ENCODE measurements around the gene CPSF4L. TPM values are rescaled to one million over a fixed set of nuclear protein-coding genes. Genes with fewer than 3 reads are reported as not detected.

The CPSF4L gene
- total RNA-seq, 1 donor from 2014 or later, result not detected

GRCh38 chr17:73278049-73278464, 16.4 kb upstream of the CPSF4L start:
- H3K27ac Mint-ChIP-seq (ENCODE audit: unreplicated experiment), result no peak overlapping the region
- FAIRE-seq, result no peak

GRCh38 chr17:73274490-73274889, 12.8 kb upstream of the CPSF4L start:
- Histone ChIP-seq H3K79me2 (ENCODE audit: insufficient read depth, low read length) (no peaks in the 10 kb centered on the region), H3K4me3 (ENCODE audit: insufficient read depth, low read depth, low read length) (no peak overlapping the region), H3K9ac (ENCODE audit: low read length) (no peak overlapping the region), H4K20me1 (ENCODE audit: insufficient read depth, low read length) (no peaks in the 10 kb centered on the region), H3K9me3 (ENCODE audit: insufficient read depth, low read depth, low read length) (no peaks in the 10 kb centered on the region), H3K27ac (ENCODE audit: low read depth, low read length) (no peak overlapping the region), H2AFZ (ENCODE audit: low read depth, low read length) (no peak overlapping the region), H3K36me3 (ENCODE audit: insufficient read depth, low read length) (no peaks in the 10 kb centered on the region), H3K4me2 (ENCODE audit: low read length) (no peak overlapping the region), H3K4me1 (ENCODE audit: insufficient read depth, low read length) (no peaks in the 10 kb centered on the region), H3K27me3 (ENCODE audit: insufficient read depth, low read length) (no peaks in the 10 kb centered on the region)
- H3K4me3 Mint-ChIP-seq (ENCODE audit: unreplicated experiment), result no peak overlapping the region
- H3K4me1 Mint-ChIP-seq (ENCODE audit: low read depth, unreplicated experiment), result peaks cover 6% of the 10 kb centered on the region
- TF ChIP-seq CTCF (IDR thresholded peaks at IDR 0.05; ENCODE audit: insufficient read depth, low read depth, low read length), result no peak
- TF ChIP-seq EZH2 (IDR thresholded peaks at IDR 0.05; ENCODE audit: insufficient read depth, low read length), result no peak
- no peak for FAIRE-seq
- no peak for DNase-seq (ENCODE audit: low read depth)
- no peak overlapping the region for H3K27ac Mint-ChIP-seq (ENCODE audit: unreplicated experiment)
- H3K27me3 Mint-ChIP-seq (ENCODE audit: low read depth, unreplicated experiment), result peaks cover 4% of the 10 kb centered on the region
- H3K9me3 Mint-ChIP-seq (ENCODE audit: unreplicated experiment), result no peaks in the 10 kb centered on the region
- H3K36me3 Mint-ChIP-seq (ENCODE audit: low read depth, unreplicated experiment), result peaks cover 2% of the 10 kb centered on the region

More at GRCh38 chr17:73278049-73278464, 16.4 kb upstream of the CPSF4L start:
- no peak for DNase-seq (ENCODE audit: low read depth)
- Histone ChIP-seq H3K9me3 (ENCODE audit: insufficient read depth, low read depth, low read length) (no peaks in the 10 kb centered on the region), H2AFZ (ENCODE audit: low read depth, low read length) (no peak overlapping the region), H3K4me2 (ENCODE audit: low read length) (no peak overlapping the region), H3K27ac (ENCODE audit: low read depth, low read length) (no peak overlapping the region), H4K20me1 (ENCODE audit: insufficient read depth, low read length) (peaks cover 6% of the 10 kb centered on the region), H3K4me1 (ENCODE audit: insufficient read depth, low read length) (no peaks in the 10 kb centered on the region), H3K9ac (ENCODE audit: low read length) (no peak overlapping the region), H3K27me3 (ENCODE audit: insufficient read depth, low read length) (no peaks in the 10 kb centered on the region), H3K4me3 (ENCODE audit: insufficient read depth, low read depth, low read length) (no peak overlapping the region), H3K79me2 (ENCODE audit: insufficient read depth, low read length) (no peaks in the 10 kb centered on the region), H3K36me3 (ENCODE audit: insufficient read depth, low read length) (no peaks in the 10 kb centered on the region)
- H3K36me3 Mint-ChIP-seq (ENCODE audit: low read depth, unreplicated experiment), result peaks cover 2% of the 10 kb centered on the region
- H3K4me1 Mint-ChIP-seq (ENCODE audit: low read depth, unreplicated experiment), result peaks cover 6% of the 10 kb centered on the region
- TF ChIP-seq CTCF (IDR thresholded peaks at IDR 0.05; ENCODE audit: insufficient read depth, low read depth, low read length), result no peak
- TF ChIP-seq EZH2 (IDR thresholded peaks at IDR 0.05; ENCODE audit: insufficient read depth, low read length), result no peak
- H3K4me3 Mint-ChIP-seq (ENCODE audit: unreplicated experiment), result no peak overlapping the region
- no peaks in the 10 kb centered on the region for H3K9me3 Mint-ChIP-seq (ENCODE audit: unreplicated experiment)
- H3K27me3 Mint-ChIP-seq (ENCODE audit: low read depth, unreplicated experiment), result peaks cover 4% of the 10 kb centered on the region

- H4K20me1 ChIP-seq (ENCODE audit: insufficient read depth, low read length), result no peaks in the 10 kb centered on the region
- H3K27me3 Mint-ChIP-seq (ENCODE audit: low read depth, unreplicated experiment), result no peaks in the 10 kb centered on the region
- no peak overlapping the region for H3K4me3 Mint-ChIP-seq (ENCODE audit: unreplicated experiment)
- H3K79me2 ChIP-seq (ENCODE audit: insufficient read depth, low read length), result no peaks in the 10 kb centered on the region
- no peak for TF ChIP-seq EZH2 (IDR thresholded peaks at IDR 0.05; ENCODE audit: insufficient read depth, low read length)
- TF ChIP-seq CTCF (IDR thresholded peaks at IDR 0.05; ENCODE audit: insufficient read depth, low read depth, low read length), result no peak
- H2AFZ ChIP-seq (ENCODE audit: low read depth, low read length), result no peak overlapping the region
- FAIRE-seq (no peak), DNase-seq (ENCODE audit: low read depth) (no peak)
- no peaks in the 10 kb centered on the region for H3K9me3 ChIP-seq (ENCODE audit: insufficient read depth, low read depth, low read length)
- H3K27ac ChIP-seq (ENCODE audit: low read depth, low read length), result no peak overlapping the region
- peaks cover 2% of the 10 kb centered on the region for H3K36me3 Mint-ChIP-seq (ENCODE audit: low read depth, unreplicated experiment)
- no peaks in the 10 kb centered on the region for H3K9me3 Mint-ChIP-seq (ENCODE audit: unreplicated experiment)
- H3K27ac Mint-ChIP-seq (ENCODE audit: unreplicated experiment), result no peak overlapping the region
- no peak overlapping the region for H3K4me2 ChIP-seq (ENCODE audit: low read length)
- H3K4me1 ChIP-seq (ENCODE audit: insufficient read depth, low read length), result no peaks in the 10 kb centered on the region
- no peaks in the 10 kb centered on the region for H3K36me3 ChIP-seq (ENCODE audit: insufficient read depth, low read length)
- H3K4me1 Mint-ChIP-seq (ENCODE audit: low read depth, unreplicated experiment), result no peaks in the 10 kb centered on the region
- H3K27me3 ChIP-seq (ENCODE audit: insufficient read depth, low read length), result no peaks in the 10 kb centered on the region
- no peak overlapping the region for H3K9ac ChIP-seq (ENCODE audit: low read length)
- H3K4me3 ChIP-seq (ENCODE audit: insufficient read depth, low read depth, low read length), result no peak overlapping the region
These were observed 11.2 kb upstream of the CPSF4L start for GRCh38 chr17:73272906-73273218.

All from astrocyte (in vitro differentiated cells and primary cell).